Activated CD8-positive, alpha-beta T cell treated with anti-CD3 and anti-CD28 coated beads, Interleukin-2, amount 10 ng/mL, durations not matched to agents 7 days and 5 days (primary cell): Measurements from ENCODE around the gene RNF123. TPM values are rescaled to one million over a fixed set of nuclear protein-coding genes. Genes with fewer than 3 reads are reported as not detected.

Experiments
- ATAC-seq: fragments of 150-1000 bp; cut with Tn5 transposase; one replicate; pipeline ENCODE4 v1.10.0; 2021; ENCODE audit warnings: moderate library complexity
- CTCF ChIA-PET: fragments of 350-600 bp; sonication (Branson Sonifier 250); formaldehyde crosslinking; loops from one replicate; lab custom pipeline; 2021; ENCODE audit warnings: antibody characterized with exemption; lab: Charles Lee
- POLR2A ChIA-PET: fragments of 350-600 bp; sonication (Branson Sonifier 250); formaldehyde crosslinking; loops from one replicate; lab custom pipeline; 2021; ENCODE audit warnings: antibody characterized with exemption; lab: Charles Lee
- DNase-seq: peaks from one replicate; pipeline ENCODE4 v3.0.0-alpha.2; 2020
- H3K27ac Mint-ChIP-seq: one replicate; pipeline ENCODE4 v1.8.0; 2021; ENCODE audit warnings: mild to moderate bottlenecking, mixed read lengths
- H3K27me3 Mint-ChIP-seq: one replicate; pipeline ENCODE4 v1.8.0; 2021; ENCODE audit warnings: low read depth, mixed read lengths
- H3K36me3 Mint-ChIP-seq: one replicate; pipeline ENCODE4 v1.8.0; 2021; ENCODE audit warnings: low read depth, mixed read lengths
- H3K4me1 Mint-ChIP-seq: one replicate; pipeline ENCODE4 v1.8.0; 2021; ENCODE audit warnings: low read depth, mixed read lengths
- H3K4me3 Mint-ChIP-seq: one replicate; pipeline ENCODE4 v1.8.0; 2021; ENCODE audit warnings: mild to moderate bottlenecking, mixed read lengths
- H3K9me3 Mint-ChIP-seq: one replicate; pipeline ENCODE4 v1.8.0; 2022; ENCODE audit warnings: mixed read lengths; ENCODE audit not compliant: insufficient read depth
- total RNA-seq, 2 experiments: library from RNA; stranded (reverse); gene quantifications; one replicate each; pipeline ENCODE4 v1.2.3, GENCODE V29; 2021

Gene RNF123
- total RNA-seq, 2 experiments from 2014 or later, result 36.3 to 45.8 TPM

- Mint-ChIP-seq H3K4me3 (no peak overlapping the region), H3K27ac (no peak overlapping the region), H3K9me3 (no peaks in the 10 kb centered on the region), H3K4me1 (peaks cover 41% of the 10 kb centered on the region), H3K36me3 (peaks cover 22% of the 10 kb centered on the region), H3K27me3 (no peaks in the 10 kb centered on the region)
- ChIA-PET CTCF (no interaction called here), POLR2A (interaction anchor here (1.1 kb wide), 1 partner anchor 39 kb away, joined by 3 read pairs; no protein-coding TSS in a partner anchor)
- DNase-seq, result no peak
- no peak for ATAC-seq
Measured at GRCh38 chr3:49716691-49717210, 27.4 kb downstream of the RNF123 start.

GRCh38 chr3:49717211-49717958 is 28.0 kb downstream of the RNF123 start:
- CTCF ChIA-PET, result no interaction called here
- H3K9me3 Mint-ChIP-seq, result no peaks in the 10 kb centered on the region
- ATAC-seq (no peak), DNase-seq (no peak)
- peaks cover 28% of the 10 kb centered on the region for H3K36me3 Mint-ChIP-seq
- POLR2A ChIA-PET, result interaction anchor here (1.1 kb wide), 1 partner anchor 39 kb away, joined by 3 read pairs; no protein-coding TSS in a partner anchor
- peaks cover 38% of the 10 kb centered on the region for H3K4me1 Mint-ChIP-seq
- no peak overlapping the region for H3K4me3 Mint-ChIP-seq
- H3K27ac Mint-ChIP-seq, result no peak overlapping the region
- no peaks in the 10 kb centered on the region for H3K27me3 Mint-ChIP-seq

GRCh38 chr3:49717959-49718857 is 28.9 kb downstream of the RNF123 start:
- POLR2A ChIA-PET, result interaction anchor here (0.9 to 1.5 kb wide), 5 partner anchors 15 to 179 kb away, joined by 3 to 4 read pairs (median 4); no protein-coding TSS in a partner anchor
- ATAC-seq (no peak), DNase-seq (no peak)
- Mint-ChIP-seq H3K4me1 (peaks cover 36% of the 10 kb centered on the region), H3K27ac (peak overlapping the region; percentile 84), H3K9me3 (no peaks in the 10 kb centered on the region), H3K36me3 (peaks cover 34% of the 10 kb centered on the region), H3K27me3 (no peaks in the 10 kb centered on the region), H3K4me3 (peak overlapping the region; percentile 73)
- CTCF ChIA-PET, result interaction anchor here (1.0 to 2.2 kb wide), 11 partner anchors 10 to 188 kb away, joined by 3 to 11 read pairs (median 4); partner anchors contain the start of genes IP6K1 and UBA7

GRCh38 chr3:49718858-49719213 is 29.5 kb downstream of the RNF123 start:
- DNase-seq (peak; percentile 35), ATAC-seq (no peak)
- Mint-ChIP-seq H3K27me3 (no peaks in the 10 kb centered on the region), H3K36me3 (peaks cover 37% of the 10 kb centered on the region), H3K9me3 (no peaks in the 10 kb centered on the region), H3K4me1 (peaks cover 34% of the 10 kb centered on the region), H3K4me3 (peak overlapping the region; percentile 73), H3K27ac (peak overlapping the region; percentile 84)
- ChIA-PET POLR2A (interaction anchor here (0.9 to 1.5 kb wide), 6 partner anchors 15 to 179 kb away, joined by 3 to 4 read pairs (median 4); partner anchors contain the start of gene IP6K1), CTCF (interaction anchor here (0.6 to 2.2 kb wide), 14 partner anchors 11 to 188 kb away, joined by 3 to 11 read pairs (median 4); partner anchors contain the start of genes INKA1, IP6K1 and UBA7)

- Mint-ChIP-seq H3K27ac (peak within 1 kb of the TSS; percentile 84), H3K27me3 (no peaks in the 10 kb centered on the region), H3K4me3 (peak within 1 kb of the TSS; percentile 73), H3K4me1 (peaks cover 34% of the 10 kb centered on the region), H3K9me3 (no peaks in the 10 kb centered on the region), H3K36me3 (peaks cover 37% of the 10 kb centered on the region)
- DNase-seq, result peak; percentile 93
- peak; percentile 71 for ATAC-seq
- ChIA-PET POLR2A (interaction anchor here (0.6 to 1.5 kb wide), 6 partner anchors 16 to 180 kb away, joined by 3 to 4 read pairs (median 3); partner anchors contain the start of gene IP6K1), CTCF (interaction anchor here (0.6 to 2.2 kb wide), 16 partner anchors 11 to 187 kb away, joined by 3 to 11 read pairs (median 4); partner anchors contain the start of genes INKA1, IP6K1 and UBA7)
Measured at GRCh38 chr3:49719214-49719884, 30.0 kb downstream of the RNF123 start, which contains the start of gene AMIGO3. Gene AMIGO3, minus strand, starts transcription at chr3:49719684. Its CDS starts 219 bp downstream, at chr3:49719465.

- CTCF ChIA-PET, result interaction anchor here (1.4 to 1.6 kb wide), 2 partner anchors 11 to 82 kb away, joined by 3 read pairs; partner anchors contain the start of gene INKA1
- POLR2A ChIA-PET, result interaction anchor here (0.7 to 1.1 kb wide), 2 partner anchors 8 to 88 kb away, joined by 3 to 4 read pairs; no protein-coding TSS in a partner anchor
- Mint-ChIP-seq H3K27ac (no peak overlapping the region), H3K36me3 (peaks cover 39% of the 10 kb centered on the region), H3K9me3 (no peaks in the 10 kb centered on the region), H3K4me3 (no peak overlapping the region), H3K4me1 (peaks cover 41% of the 10 kb centered on the region), H3K27me3 (no peaks in the 10 kb centered on the region)
- ATAC-seq (no peak), DNase-seq (no peak)
Measured at GRCh38 chr3:49720855-49721595, 31.7 kb downstream of the RNF123 start.

GRCh38 chr3:49721596-49721895 is 32.2 kb downstream of the RNF123 start:
- ATAC-seq (no peak), DNase-seq (no peak)
- no peaks in the 10 kb centered on the region for H3K9me3 Mint-ChIP-seq
- H3K27ac Mint-ChIP-seq, result no peak overlapping the region
- no peaks in the 10 kb centered on the region for H3K27me3 Mint-ChIP-seq
- H3K4me1 Mint-ChIP-seq, result peaks cover 41% of the 10 kb centered on the region
- POLR2A ChIA-PET, result interaction anchor here (0.7 to 1.1 kb wide), 2 partner anchors 9 to 88 kb away, joined by 3 to 4 read pairs; no protein-coding TSS in a partner anchor
- no peak overlapping the region for H3K4me3 Mint-ChIP-seq
- H3K36me3 Mint-ChIP-seq, result peaks cover 40% of the 10 kb centered on the region
- CTCF ChIA-PET, result no interaction called here

- DNase-seq (no peak), ATAC-seq (no peak)
- H3K27me3 Mint-ChIP-seq, result no peaks in the 10 kb centered on the region
- peaks cover 40% of the 10 kb centered on the region for H3K36me3 Mint-ChIP-seq
- peaks cover 41% of the 10 kb centered on the region for H3K4me1 Mint-ChIP-seq
- CTCF ChIA-PET, result interaction anchor here (1.6 to 2.7 kb wide), 2 partner anchors 21 to 182 kb away, joined by 5 to 6 read pairs; no protein-coding TSS in a partner anchor
- H3K9me3 Mint-ChIP-seq, result no peaks in the 10 kb centered on the region
- peak overlapping the region; percentile 95 for H3K4me3 Mint-ChIP-seq
- peak overlapping the region; percentile 98 for H3K27ac Mint-ChIP-seq
- POLR2A ChIA-PET, result interaction anchor here (2.6 kb wide), 1 partner anchor 9 kb away, joined by 13 read pairs; no protein-coding TSS in a partner anchor
Measured at GRCh38 chr3:49721896-49722781, 32.8 kb downstream of the RNF123 start.

- Mint-ChIP-seq H3K4me1 (peaks cover 41% of the 10 kb centered on the region), H3K9me3 (no peaks in the 10 kb centered on the region), H3K27me3 (no peaks in the 10 kb centered on the region), H3K4me3 (peak overlapping the region; percentile 95), H3K27ac (peak overlapping the region; percentile 98), H3K36me3 (peaks cover 45% of the 10 kb centered on the region)
- DNase-seq, result no peak
- no peak for ATAC-seq
- POLR2A ChIA-PET, result interaction anchor here (0.6 to 2.6 kb wide), 5 partner anchors 10 to 94 kb away, joined by 3 to 13 read pairs (median 4); partner anchors contain the start of gene IP6K1
- CTCF ChIA-PET, result interaction anchor here (1.6 to 2.7 kb wide), 3 partner anchors 22 to 183 kb away, joined by 4 to 6 read pairs (median 5); no protein-coding TSS in a partner anchor
Measured at GRCh38 chr3:49722896-49723295, 33.5 kb downstream of the RNF123 start.
